IPS-18c (cell line): ENCODE measurements around the gene UBE2G1.
"Not testable (repeated sequence)": the region's sequence is repeated elsewhere in the genome, so short reads cannot be mapped to it uniquely, and the experiment has no call there.

Source experiments
- H3K4me3 ChIP-seq: 2 replicates; pipeline ENCODE4 v1.7.0; 2013; ENCODE audit warnings: low read depth, mild to moderate bottlenecking, low read length, moderate library complexity; ENCODE audit not compliant: insufficient read depth
- H3K9me3 ChIP-seq: one replicate; pipeline ENCODE4 v1.6.1; 2013; ENCODE audit warnings: mild to moderate bottlenecking, low read length, moderate library complexity; ENCODE audit not compliant: control insufficient read depth, insufficient read depth

Gene UBE2G1

GRCh38 chr17:4354206-4354605 is 12.3 kb downstream of the UBE2G1 start:
- Histone ChIP-seq H3K9me3 (no peaks in the 10 kb centered on the region), H3K4me3 (no peak overlapping the region)

- H3K9me3 ChIP-seq, H3K4me3 ChIP-seq: not testable (repeated sequence)
Measured at GRCh38 chr17:4350214-4350613, 16.3 kb downstream of the UBE2G1 start.

- H3K4me3 ChIP-seq = no peak overlapping the region
- no peaks in the 10 kb centered on the region for H3K9me3 ChIP-seq
Measured at GRCh38 chr17:4345581-4346252, 20.8 kb downstream of the UBE2G1 start.

GRCh38 chr17:4344926-4345325 is 21.5 kb downstream of the UBE2G1 start:
- no peak overlapping the region for H3K4me3 ChIP-seq
- H3K9me3 ChIP-seq = no peaks in the 10 kb centered on the region

GRCh38 chr17:4342535-4342934 is 23.9 kb downstream of the UBE2G1 start:
- Histone ChIP-seq H3K9me3 (no peaks in the 10 kb centered on the region), H3K4me3 (no peak overlapping the region)

- Histone ChIP-seq H3K4me3 (no peak overlapping the region), H3K9me3 (no peaks in the 10 kb centered on the region)
Measured at GRCh38 chr17:4341616-4341977, 24.9 kb downstream of the UBE2G1 start.

- Histone ChIP-seq H3K9me3 (no peaks in the 10 kb centered on the region), H3K4me3 (no peak overlapping the region)
Measured at GRCh38 chr17:4340914-4341615, 25.4 kb downstream of the UBE2G1 start.

- Histone ChIP-seq H3K9me3 (no peaks in the 10 kb centered on the region), H3K4me3 (no peak overlapping the region)
Measured at GRCh38 chr17:4334776-4335584, 31.5 kb downstream of the UBE2G1 start.

- H3K9me3 ChIP-seq = no peaks in the 10 kb centered on the region
- H3K4me3 ChIP-seq = no peak overlapping the region
Measured at GRCh38 chr17:4334332-4334731, 32.1 kb downstream of the UBE2G1 start.

- H3K4me3 ChIP-seq = no peak overlapping the region
Measured at GRCh38 chr17:4333041-4333440, 33.4 kb downstream of the UBE2G1 start.

GRCh38 chr17:4332296-4332970 is 34.0 kb downstream of the UBE2G1 start:
- Histone ChIP-seq H3K4me3 (no peak overlapping the region), H3K9me3 (no peaks in the 10 kb centered on the region)

More at GRCh38 chr17:4333041-4333440, 33.4 kb downstream of the UBE2G1 start:
- no peaks in the 10 kb centered on the region for H3K9me3 ChIP-seq

- Histone ChIP-seq H3K9me3 (no peaks in the 10 kb centered on the region), H3K4me3 (no peak overlapping the region)
Measured at GRCh38 chr17:4331614-4332013, 34.9 kb downstream of the UBE2G1 start.

- H3K4me3 ChIP-seq = no peak overlapping the region
Measured at GRCh38 chr17:4329838-4330237, 36.6 kb downstream of the UBE2G1 start.

GRCh38 chr17:4327606-4328005 is 38.9 kb downstream of the UBE2G1 start:
- no peaks in the 10 kb centered on the region for H3K9me3 ChIP-seq
- no peak overlapping the region for H3K4me3 ChIP-seq

More at GRCh38 chr17:4329838-4330237, 36.6 kb downstream of the UBE2G1 start:
- no peaks in the 10 kb centered on the region for H3K9me3 ChIP-seq

GRCh38 chr17:4326608-4327007 is 39.9 kb downstream of the UBE2G1 start:
- Histone ChIP-seq H3K9me3 (no peaks in the 10 kb centered on the region), H3K4me3 (no peak overlapping the region)

- Histone ChIP-seq H3K4me3 (no peak overlapping the region), H3K9me3 (no peaks in the 10 kb centered on the region)
Measured at GRCh38 chr17:4326112-4326511, 40.4 kb downstream of the UBE2G1 start.

GRCh38 chr17:4324463-4324862 is 42.0 kb downstream of the UBE2G1 start:
- Histone ChIP-seq H3K4me3 (no peak overlapping the region), H3K9me3 (no peaks in the 10 kb centered on the region)
